GM19372 (cell line): Measurements from ENCODE around the gene C4orf50.

Source experiments
- ATAC-seq: cut with Tn5 transposase; IDR thresholded peaks from one replicate; pipeline ENCODE4 v1.9.1; 2021; ENCODE audit warnings: mild to moderate bottlenecking, low read depth, moderate library complexity; ENCODE audit not compliant: unreplicated experiment

Gene C4orf50

DNA sequence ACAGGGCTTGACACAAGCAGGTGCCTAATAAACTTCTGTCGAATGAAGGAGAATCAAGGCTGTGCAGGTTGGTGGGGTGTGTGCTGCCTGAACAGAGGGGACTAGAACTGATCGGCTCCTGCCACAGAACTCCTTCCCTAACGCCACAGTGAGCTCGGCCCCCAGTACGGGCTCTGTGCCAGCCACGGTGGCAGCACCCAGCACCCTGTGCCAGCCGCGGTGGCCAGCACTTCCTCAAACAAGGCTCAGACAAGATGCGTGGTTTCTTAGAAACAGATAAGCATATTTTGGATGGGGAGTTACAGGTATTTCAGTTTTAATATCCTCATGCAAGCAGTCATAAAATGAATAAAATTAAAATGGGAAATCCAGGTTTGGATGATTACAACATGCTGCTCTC, 26.0 kb upstream of the C4orf50 start:
- no peak for ATAC-seq

DNA sequence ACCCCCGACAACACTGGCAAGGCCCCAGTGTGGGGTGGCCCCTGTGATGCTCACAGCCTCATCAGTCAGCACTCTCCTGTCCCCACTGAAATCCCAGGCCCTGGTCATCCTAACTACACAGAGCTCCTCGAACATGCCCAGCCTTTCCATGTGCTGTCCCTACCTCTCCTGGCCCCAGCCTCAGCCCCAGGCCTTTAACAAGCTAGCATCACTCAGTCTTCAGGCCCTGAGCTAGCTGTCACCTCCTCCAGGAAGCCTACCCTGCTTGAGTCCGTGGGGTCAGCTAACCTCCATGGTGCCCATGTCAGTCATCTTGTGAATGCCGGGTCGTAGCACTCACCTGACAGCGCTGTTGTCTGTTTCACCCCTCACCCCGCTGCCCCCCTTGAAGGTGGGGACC, 25.6 kb upstream of the C4orf50 start:
- ATAC-seq: no peak

DNA sequence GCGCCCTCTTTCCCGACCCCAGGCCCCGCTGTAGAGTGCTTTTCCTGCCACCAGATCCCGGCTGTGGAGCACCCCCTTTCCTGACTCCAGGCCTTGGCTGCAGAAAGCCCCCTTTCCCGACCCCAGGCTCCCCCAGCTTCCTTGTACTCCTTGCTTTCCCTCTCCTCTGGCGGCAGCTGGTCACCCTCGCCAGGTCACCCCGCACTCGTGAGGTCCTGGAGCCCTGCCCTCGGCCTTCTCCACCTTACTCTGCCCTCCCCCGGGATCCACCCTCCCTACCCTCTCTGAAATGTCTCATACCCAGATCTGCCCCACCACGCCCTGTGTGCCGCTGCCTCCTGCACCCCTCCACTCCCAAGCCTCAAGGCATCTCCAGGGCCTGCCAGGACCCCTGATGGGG, 25.0 kb upstream of the C4orf50 start:
- no peak for ATAC-seq

DNA sequence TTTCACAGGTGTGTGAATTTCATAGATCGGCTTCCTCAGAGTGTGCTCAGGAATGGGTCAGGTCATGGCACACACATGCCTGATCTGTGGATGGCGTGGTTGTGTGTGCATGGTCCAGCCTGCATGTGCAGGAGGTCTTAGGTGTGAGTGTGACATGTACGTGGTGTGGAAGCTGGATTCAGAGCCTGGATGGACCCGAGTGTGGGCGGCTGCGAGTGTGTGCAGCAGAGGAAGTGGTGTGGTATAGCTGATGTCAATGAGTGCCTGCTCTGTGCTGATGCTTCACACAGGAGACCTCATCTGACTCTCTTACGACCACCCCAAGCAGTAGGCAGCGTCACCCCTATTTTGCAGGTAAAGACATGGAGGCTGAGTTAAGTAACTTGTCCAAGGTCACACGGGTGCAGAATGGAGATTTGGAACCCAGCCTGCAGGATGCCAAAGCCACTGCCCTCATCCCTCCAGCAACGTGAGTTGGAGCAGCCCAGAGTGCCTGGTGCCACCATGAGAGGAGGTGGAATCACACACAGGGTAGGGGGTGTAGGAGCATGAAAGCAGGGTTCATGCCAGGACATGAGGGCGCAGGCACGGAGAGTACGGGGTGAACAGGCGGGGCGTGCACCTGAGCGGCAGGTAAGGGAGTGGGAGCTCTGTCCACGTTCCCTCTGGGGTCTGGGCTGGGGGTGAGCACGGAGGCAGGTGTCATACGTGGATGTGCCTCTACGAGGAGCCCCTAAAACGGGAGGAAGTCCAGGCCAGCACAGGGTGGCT, 24.2 kb upstream of the C4orf50 start:
- ATAC-seq: no peak

DNA sequence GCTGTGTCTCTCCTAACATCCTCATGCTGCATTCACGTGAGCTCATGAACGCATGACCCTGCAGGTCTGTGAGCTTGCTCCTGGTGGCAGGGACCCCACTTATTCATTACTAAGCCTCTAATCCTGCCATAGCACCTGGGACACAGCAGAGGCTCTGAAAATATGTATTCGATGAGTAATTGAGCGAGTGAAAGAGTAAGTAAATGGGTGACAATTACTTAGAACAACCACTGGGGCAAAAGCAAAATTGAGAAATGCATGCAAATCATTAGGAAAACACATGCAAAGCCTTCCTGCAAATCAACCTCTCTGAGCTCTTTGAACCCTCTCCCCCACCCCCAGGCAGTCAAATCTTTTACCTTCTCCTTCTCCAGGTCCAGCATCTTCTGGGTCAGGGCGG, 23.6 kb upstream of the C4orf50 start:
- ATAC-seq: no peak

DNA sequence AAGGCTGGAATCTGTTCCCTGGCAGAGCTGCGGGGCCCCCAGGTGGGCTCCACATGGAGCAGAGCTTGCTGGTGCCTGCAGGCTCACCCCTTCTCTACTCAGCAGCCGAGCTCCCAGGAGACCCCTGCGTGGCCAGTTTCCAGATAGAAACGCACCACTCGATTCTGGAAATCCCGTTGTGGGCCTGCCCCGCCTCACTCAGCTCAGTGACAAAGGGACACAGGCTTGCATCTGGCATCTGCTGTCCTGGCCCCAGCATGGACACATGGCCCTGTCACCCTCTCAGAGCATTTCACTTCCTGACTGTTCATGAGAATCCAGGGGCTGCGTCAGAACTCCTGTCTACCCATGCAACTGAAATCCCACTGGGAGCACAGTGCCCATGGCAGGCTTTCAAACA, 20.5 kb upstream of the C4orf50 start:
- ATAC-seq: no peak

DNA sequence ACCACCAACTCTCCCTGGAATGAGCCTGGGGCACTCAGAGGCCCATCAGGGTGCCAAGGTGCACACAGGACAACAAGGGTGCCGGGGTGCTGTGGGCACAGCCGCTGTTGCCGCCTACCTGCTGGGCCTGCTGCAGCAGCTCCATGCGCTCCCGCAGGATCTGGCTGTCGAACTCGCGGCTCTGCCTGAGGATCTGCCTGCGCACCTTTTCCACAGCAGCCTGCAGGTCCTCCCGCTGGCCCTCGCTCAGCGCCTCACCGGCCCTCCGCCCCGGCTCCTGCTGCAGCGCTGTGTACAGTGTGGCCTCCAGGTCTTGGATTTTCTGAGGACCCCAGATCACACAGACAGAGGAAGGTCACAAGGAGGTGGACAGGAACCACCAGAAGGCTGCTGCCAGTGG, 17.6 kb upstream of the C4orf50 start:
- ATAC-seq: no peak

DNA sequence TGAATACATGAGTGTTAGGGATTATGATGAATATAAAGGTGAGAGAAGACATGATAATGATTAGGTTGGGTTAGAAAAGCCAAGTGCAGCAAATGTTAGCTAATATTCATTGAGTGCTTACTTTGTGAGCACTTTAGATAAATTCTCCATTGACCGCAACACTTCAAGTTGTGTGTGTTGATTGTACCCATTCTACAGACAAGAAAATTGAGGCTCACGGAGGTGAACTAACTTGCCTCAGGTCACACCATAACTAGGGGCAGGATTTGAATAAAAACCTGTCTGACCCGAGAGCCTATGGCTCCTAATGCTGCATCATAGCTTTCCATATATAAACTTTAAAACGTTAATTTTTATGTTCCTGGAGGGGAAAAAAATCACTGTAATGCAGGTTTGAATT, 15.2 kb upstream of the C4orf50 start:
- no peak for ATAC-seq

DNA sequence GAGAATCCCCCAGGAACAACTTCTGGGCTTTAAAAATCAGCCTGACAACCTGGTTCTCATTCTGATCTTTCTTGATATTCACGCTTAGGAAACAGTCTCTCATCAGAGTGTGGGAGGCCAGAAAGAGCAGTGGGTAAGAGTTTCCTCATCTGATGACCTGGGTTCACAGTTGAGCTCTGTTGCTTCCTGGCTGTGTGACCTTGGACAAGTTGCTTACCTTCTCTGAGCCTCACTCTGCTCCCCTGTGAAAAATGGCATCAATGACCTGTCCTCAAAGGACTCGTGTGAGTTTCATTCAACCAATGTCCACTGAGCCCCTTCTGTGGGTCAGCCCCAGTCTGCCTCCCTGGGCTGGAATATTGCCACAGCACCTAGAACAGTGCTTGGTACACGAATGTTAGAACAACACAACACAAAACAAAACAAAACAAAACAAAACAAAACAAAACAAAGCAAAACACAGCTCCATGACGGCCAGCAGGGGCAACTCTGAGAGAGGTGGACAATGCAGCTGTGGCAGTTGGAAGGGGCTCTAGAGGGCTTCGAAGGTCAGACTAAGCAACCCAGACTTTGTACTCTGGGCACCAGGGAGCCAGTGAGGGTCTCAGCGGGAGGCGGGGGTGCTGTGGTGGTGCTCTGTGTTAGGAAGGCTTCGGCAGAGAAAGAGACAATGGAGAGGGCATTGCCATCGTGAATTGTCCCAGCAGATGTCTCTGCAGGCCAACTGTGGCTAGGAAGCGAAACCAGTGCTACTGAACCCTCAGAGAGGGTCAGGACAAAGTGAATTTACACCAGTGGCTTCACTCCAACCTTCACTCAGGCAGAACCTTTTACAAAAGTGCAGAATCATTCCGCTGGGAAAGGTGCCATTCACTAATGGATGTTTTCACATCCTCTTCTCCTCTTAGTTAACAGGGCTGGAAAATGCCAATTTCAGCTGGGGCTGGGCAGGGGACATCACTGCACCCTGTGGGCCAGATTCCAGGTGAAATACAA, 14.3 kb upstream of the C4orf50 start:
- no peak for ATAC-seq

DNA sequence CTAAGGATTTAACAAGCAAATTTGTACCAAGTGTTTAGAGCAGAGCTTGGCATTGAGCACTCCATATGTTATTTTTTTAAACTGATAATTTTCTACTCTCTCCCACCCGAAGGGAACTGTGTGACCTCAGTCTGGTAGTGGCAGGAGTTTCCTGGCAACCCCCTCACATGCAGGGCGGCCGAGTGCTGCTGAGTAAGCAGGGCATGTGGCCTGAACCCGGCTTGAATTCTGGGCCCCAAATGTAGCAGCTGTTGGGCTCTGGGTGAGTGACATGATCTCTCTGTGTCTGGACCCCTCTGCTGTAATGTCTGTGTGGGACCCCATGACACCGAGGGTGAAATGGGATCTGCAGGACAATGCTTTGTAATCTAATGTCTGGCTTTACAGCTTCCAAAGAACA, 13.6 kb upstream of the C4orf50 start:
- no peak for ATAC-seq

DNA sequence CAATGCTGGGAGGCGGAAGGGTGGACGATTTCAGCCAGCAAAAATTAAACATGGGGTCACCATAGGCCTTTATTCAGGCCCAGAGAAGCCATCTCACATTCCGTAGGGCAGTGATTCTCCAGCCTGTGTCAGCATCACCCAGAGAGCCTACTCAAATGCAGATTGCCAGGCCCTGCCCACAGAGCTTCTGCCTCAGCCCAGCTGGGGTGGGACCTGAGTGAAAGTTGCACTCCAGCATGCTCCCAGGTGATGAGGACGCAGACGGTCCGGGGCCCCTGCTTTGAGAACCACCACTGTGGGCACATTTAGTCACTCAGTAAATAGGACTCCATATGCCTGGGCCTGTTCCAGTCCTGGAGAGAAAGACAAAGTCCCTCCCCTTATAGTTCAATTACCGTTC, 12.4 kb upstream of the C4orf50 start:
- no peak for ATAC-seq

DNA sequence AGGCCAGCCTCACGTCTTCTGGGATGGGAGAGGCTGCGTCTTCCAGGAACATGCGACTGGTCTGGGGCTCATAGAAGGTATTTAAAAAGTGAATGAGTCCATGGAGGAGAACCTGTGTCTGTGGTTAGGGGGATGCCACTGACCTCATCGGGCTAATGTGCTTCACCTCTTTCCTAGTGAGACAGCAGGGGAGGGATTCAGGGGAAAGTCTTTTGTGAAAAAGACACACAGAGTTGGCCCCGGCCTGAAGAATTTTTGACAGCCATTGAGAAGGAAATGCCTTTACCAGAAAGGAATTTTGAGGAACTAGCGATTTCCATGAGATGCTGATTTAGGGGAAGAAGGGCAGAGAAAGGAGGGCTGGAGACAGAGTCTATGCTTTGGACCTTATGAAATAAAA, 11.0 kb upstream of the C4orf50 start:
- no peak for ATAC-seq

DNA sequence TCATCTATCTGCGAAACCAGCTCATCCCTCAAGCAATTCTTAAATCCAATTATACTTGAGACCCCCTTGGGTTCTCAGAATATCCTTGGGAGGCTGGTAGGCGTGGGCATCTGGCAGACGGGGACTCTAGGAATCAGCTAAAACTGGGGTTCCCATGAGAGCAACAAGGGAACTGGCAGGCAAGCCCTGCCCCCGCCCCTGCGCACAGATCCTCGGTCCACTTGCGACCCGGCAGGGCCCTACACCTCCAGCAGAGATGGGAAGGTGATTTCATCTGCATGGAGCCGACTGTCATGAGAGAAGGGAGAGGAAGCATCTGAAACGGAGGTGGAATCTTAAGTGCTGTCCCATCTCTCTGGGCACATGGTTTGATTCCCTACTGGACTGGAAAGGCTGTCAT, 9.9 kb upstream of the C4orf50 start:
- ATAC-seq: no peak

DNA sequence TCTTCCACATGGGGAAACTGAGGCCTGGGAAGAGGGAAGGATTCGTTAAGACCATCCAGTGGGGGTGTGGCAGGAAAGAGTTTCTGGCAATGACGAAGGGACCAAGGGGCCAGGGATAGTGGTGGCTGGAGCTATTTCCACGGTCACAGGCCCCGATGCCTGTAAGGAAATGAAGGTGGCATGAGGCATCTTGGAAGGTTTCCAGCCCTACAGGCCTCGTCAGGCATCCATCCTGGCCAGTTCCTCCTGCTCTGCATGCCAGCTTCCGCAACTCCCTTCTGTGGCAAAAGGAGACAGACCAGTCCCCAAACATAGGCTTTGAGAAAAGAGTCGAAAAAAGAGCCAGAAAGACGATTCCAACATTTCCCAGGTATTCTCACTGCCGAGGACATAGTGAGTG, 9.2 kb upstream of the C4orf50 start:
- ATAC-seq: no peak

DNA sequence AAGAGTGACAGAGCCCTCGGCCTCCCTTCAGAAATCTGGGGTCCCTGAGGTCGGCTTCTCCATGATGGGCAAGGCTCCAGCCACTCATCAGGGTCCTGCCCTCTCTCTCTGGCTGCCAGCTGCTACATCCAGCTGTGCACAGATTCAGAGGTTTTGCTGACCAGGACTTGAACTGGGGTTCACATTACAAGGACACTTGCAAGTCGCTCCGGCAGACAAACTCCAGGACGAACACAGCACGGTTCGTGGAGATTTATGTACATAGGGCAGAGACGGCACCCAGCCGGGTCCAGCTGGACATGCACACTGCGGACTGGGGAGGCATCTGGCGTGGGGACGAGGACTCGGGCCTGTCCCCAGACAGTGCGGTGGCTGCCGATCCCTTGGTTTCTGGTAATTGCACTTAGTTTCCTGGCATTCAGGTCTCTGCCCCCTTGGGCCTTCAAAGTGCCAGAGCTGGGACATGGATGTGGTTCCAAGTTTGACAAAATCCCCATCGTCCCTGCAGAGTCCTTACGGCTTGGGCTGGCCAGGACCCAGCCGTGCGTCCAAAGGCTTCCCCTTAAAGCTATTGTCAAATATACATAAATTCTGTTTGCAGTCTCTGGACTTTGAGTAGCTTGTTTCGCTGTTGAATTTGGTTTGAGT, 6.2 kb upstream of the C4orf50 start:
- ATAC-seq: no peak

DNA sequence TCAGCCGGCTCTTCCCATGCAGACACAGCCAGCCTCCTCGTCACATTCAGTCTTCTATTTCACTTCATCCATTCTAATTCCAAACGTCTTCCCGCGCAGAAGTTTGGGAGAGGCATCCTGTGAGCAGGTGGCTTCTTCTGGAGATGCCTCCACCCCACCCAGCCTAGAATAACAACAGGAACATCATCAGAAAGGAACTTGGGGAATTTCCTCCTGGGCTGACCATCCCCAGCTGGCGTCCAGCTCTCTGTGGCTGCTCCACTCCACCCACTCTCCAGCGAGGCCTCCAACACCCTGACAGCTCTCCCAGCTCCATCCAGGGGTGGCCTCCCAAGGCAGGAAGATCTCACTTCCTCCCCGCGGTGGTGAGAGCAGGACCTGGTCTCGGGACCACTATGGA, 5.5 kb upstream of the C4orf50 start:
- no peak for ATAC-seq

DNA sequence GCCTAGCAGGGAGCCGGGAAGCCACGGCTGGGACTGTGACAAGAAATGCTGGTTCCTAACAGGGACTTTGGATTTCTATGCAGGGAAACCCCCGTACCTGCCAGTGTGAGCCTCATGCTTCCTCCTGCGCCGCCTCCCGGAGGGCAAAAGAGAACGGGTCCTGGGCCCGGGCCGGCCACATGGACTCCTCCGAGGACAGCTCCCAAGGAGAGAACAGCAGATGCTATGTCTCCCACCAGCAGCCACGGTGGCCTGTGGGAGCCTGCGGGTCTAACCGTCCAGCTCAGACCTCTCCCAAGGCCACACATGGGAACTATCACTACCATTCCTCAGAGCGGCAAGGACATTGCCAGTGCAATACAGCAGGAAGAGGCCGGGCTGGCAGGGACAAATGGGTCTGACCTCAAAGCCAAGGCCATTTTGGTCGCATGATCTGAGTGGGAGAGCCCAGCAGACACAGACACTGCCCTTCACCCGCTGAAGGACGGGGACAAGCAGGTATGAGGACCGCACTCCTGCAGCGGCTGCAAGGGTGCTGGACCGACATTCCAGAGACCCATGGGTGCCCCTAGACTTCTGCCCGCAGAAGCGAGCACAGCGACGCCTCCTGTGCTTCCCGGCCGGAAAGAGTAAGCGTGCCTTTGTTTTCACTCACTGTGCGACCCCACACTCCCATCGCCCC, 4.5 kb upstream of the C4orf50 start:
- no peak for ATAC-seq

DNA sequence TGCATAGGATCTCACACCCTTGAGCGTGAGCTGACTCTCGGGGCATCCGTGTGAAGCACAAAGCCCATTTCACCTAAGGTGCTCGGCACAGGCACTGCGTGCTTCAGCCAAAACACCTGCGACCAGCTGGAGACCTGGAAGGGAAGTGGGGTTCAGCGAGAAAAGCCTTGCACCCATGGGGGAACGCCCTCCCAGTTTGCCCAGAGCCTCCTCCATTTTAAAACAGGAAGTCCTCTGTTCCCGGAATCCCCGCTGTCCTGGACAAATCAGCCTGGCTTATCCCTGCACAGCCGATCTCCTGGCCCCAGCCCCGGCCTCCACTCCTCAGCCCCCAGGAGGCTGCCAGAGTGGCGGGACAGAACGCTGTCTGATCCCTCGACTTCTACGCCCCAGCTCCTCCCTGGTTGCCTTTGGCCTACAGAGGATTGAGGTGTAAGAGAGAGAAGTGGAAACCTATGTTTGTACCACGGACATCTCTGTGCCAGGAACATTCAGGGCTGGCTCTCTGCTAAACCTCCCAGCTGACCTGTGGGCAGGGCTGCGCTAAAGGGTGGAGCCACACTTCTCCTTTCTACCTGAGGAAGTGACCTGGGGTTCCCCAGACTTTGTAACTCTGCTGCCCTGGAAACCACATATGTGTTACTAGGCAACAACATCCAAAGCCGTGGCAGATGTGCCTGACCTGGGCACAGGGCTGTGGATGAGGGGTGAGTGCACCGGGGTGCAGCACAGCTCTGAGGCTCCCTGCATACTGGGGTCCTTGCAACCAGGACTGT, 3.8 kb upstream of the C4orf50 start:
- ATAC-seq: no peak

DNA sequence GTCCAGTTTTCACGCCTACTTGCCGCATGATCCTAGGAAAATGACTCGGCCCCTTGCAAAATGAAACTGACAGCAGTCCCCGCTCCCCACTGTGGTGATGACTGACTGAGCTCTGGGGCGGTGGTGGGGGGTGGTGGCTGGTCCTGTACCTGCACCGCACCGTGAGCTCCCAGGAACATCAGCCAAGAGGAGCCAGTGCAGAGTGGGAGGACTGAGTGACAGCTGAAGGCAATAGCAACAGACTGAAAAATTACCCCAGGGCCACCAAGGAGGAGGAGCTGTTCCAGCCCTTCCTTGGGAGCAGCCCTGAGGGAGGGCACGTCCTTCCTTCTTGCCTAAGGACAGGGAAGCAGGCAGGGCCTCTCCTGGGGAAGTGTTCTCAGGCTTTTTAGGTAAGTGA, 2.4 kb upstream of the C4orf50 start:
- ATAC-seq: no peak
